Neuronal stem cell (in vitro differentiated cells): Measurements from ENCODE around the gene CDC27. TPM values are rescaled to one million over a fixed set of nuclear protein-coding genes. Genes with fewer than 3 reads are reported as not detected.

Experiments used
- DNase-seq: peaks from one replicate; pipeline ENCODE4 v3.0.0-alpha.2; 2013; ENCODE audit warnings: low spot score
- H2AFZ ChIP-seq: one replicate; pipeline ENCODE4 v1.6.1; 2013; ENCODE audit warnings: mild to moderate bottlenecking, low read length, inconsistent platforms
- H2AK5ac ChIP-seq: 2 replicates; pipeline ENCODE4 v1.6.1; 2013; ENCODE audit warnings: low read depth, mild to moderate bottlenecking, inconsistent platforms, low read length, moderate library complexity, mixed read lengths
- H2BK120ac ChIP-seq: 2 replicates; pipeline ENCODE4 v1.6.1; 2013; ENCODE audit warnings: low read depth, mild to moderate bottlenecking, inconsistent platforms, low read length, moderate library complexity, mixed read lengths
- H2BK12ac ChIP-seq: one replicate; pipeline ENCODE4 v1.6.1; 2013; ENCODE audit warnings: low read length, inconsistent platforms
- H2BK15ac ChIP-seq: 2 replicates; pipeline ENCODE4 v1.6.1; 2013; ENCODE audit warnings: mild to moderate bottlenecking, low read length, inconsistent platforms, mixed read lengths
- H2BK5ac ChIP-seq: one replicate; pipeline ENCODE4 v1.6.1; 2013; ENCODE audit warnings: inconsistent platforms, mild to moderate bottlenecking, low read length, moderate library complexity
- H3K14ac ChIP-seq: one replicate; pipeline ENCODE4 v1.6.1; 2013; ENCODE audit warnings: low read length, inconsistent platforms
- H3K18ac ChIP-seq: 2 replicates; pipeline ENCODE4 v1.6.1; 2013; ENCODE audit warnings: low read length, inconsistent platforms
- H3K23ac ChIP-seq: 2 replicates; pipeline ENCODE4 v1.6.1; 2013; ENCODE audit warnings: low read depth, mild to moderate bottlenecking, mixed read lengths, low read length, inconsistent platforms; ENCODE audit not compliant: poor library complexity
- H3K27ac ChIP-seq: replicated peaks from 3 replicates; pipeline ENCODE4 v1.5.1; 2013; ENCODE audit warnings: low read length, inconsistent platforms
- H3K27me3 ChIP-seq, 3 experiments: 2 replicates each; pipeline ENCODE4 v1.6.1; 2013; ENCODE audit warnings: low read length in 3 of 3, mild to moderate bottlenecking in 2 of 3, inconsistent platforms in 1 of 3, low read depth in 1 of 3, mixed read lengths in 1 of 3, moderate library complexity in 1 of 3; ENCODE audit not compliant: control insufficient read depth in 3 of 3, insufficient read depth in 3 of 3
- H3K36me3 ChIP-seq, 2 donors: replicated peaks in 1 of 2; 2 replicates each; pipeline ENCODE4 v1.6.1; 2013; ENCODE audit warnings: low read length in 2 of 2; ENCODE audit not compliant: control insufficient read depth in 2 of 2, insufficient read depth in 2 of 2
- H3K4ac ChIP-seq: 2 replicates; pipeline ENCODE4 v1.6.1; 2013; ENCODE audit warnings: inconsistent platforms, mild to moderate bottlenecking, low read length, moderate library complexity
- H3K4me1 ChIP-seq, 2 donors: 1 replicate in 1 of 2; 2 replicates in 1 of 2; pipeline ENCODE4 v1.6.1; 2013; ENCODE audit warnings: low read length in 2 of 2, low read depth in 1 of 2; ENCODE audit not compliant: control insufficient read depth in 2 of 2, insufficient read depth in 1 of 2
- H3K4me2 ChIP-seq: one replicate; pipeline ENCODE4 v1.6.1; 2013; ENCODE audit warnings: mild to moderate bottlenecking, low read length, inconsistent platforms; ENCODE audit not compliant: insufficient read depth, poor library complexity, severe bottlenecking
- H3K4me3 ChIP-seq, 2 donors: 2 replicates each; pipeline ENCODE4 v1.5.1; 2013; ENCODE audit warnings: low read length in 2 of 2, mild to moderate bottlenecking in 2 of 2, inconsistent platforms in 1 of 2, moderate library complexity in 1 of 2
- H3K79me1 ChIP-seq: one replicate; pipeline ENCODE4 v1.6.1; 2013; ENCODE audit warnings: low read depth, mild to moderate bottlenecking, inconsistent platforms, low read length, moderate library complexity
- H3K9ac ChIP-seq: one replicate; pipeline ENCODE4 v1.6.1; 2013; ENCODE audit warnings: mild to moderate bottlenecking, low read depth, low read length, inconsistent platforms; ENCODE audit not compliant: poor library complexity
- H3K9me3 ChIP-seq, 2 donors: replicated peaks in 1 of 2; 2 replicates each; pipeline versions ENCODE3 to v1.6.1; 2013; ENCODE audit warnings: low read length in 2 of 2, mild to moderate bottlenecking in 2 of 2, inconsistent platforms in 1 of 2, low read depth in 1 of 2, mixed read lengths in 1 of 2, moderate library complexity in 1 of 2; ENCODE audit not compliant: control insufficient read depth in 2 of 2, insufficient read depth in 1 of 2
- H4K8ac ChIP-seq: one replicate; pipeline ENCODE4 v1.6.1; 2013; ENCODE audit warnings: low read depth, mild to moderate bottlenecking, inconsistent platforms, low read length, moderate library complexity
- H4K91ac ChIP-seq: one replicate; pipeline ENCODE4 v1.6.1; 2013; ENCODE audit warnings: low read length, low read depth, mild to moderate bottlenecking, inconsistent platforms; ENCODE audit not compliant: poor library complexity
- WGBS, 2 donors: extraction: QIAGEN DNeasy Blood & Tissue Kit; methylation state at CpG; one replicate each; pipeline ENCODE4 v1.1.7; 2013; ENCODE audit warnings: missing lambda C conversion rate in 2 of 2, mixed read lengths in 1 of 2; ENCODE audit not compliant: insufficient read length in 2 of 2, insufficient replicate concordance in 1 of 2; ENCODE audit errors: extremely low coverage in 2 of 2; 5-methylcytosine and 5-hydroxymethylcytosine counted together
- polyA plus RNA-seq, 2 experiments: library from polyadenylated mRNA; stranded (reverse); fragments of 200-250 nt; gene quantifications; one replicate each; pipeline ENCODE4 v1.2.3, GENCODE V29; 2013

CDC27 gene, protein sequence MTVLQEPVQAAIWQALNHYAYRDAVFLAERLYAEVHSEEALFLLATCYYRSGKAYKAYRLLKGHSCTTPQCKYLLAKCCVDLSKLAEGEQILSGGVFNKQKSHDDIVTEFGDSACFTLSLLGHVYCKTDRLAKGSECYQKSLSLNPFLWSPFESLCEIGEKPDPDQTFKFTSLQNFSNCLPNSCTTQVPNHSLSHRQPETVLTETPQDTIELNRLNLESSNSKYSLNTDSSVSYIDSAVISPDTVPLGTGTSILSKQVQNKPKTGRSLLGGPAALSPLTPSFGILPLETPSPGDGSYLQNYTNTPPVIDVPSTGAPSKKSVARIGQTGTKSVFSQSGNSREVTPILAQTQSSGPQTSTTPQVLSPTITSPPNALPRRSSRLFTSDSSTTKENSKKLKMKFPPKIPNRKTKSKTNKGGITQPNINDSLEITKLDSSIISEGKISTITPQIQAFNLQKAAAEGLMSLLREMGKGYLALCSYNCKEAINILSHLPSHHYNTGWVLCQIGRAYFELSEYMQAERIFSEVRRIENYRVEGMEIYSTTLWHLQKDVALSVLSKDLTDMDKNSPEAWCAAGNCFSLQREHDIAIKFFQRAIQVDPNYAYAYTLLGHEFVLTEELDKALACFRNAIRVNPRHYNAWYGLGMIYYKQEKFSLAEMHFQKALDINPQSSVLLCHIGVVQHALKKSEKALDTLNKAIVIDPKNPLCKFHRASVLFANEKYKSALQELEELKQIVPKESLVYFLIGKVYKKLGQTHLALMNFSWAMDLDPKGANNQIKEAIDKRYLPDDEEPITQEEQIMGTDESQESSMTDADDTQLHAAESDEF
- 58.9 TPM for polyA plus RNA-seq (2013, experiment 1 of 2)
- polyA plus RNA-seq (2013, experiment 2 of 2): 57.4 TPM

- Histone ChIP-seq H3K27ac (peak within 1 kb of the TSS; percentile 65), H3K4ac (no peak within 1 kb of the TSS), H3K4me1 (peaks cover 0 to 2% of the 10 kb centered on the region in 2 donors), H2BK15ac (no peak within 1 kb of the TSS), H3K18ac (peak within 1 kb of the TSS; percentile 98), H3K14ac (peak within 1 kb of the TSS; percentile 95), H3K9me3 (peaks cover 0 to 3% of the 10 kb centered on the region in 2 donors), H2AFZ (peak within 1 kb of the TSS; percentile 88), H4K91ac (peak within 1 kb of the TSS; percentile 34), H2BK5ac (peak within 1 kb of the TSS; percentile 47), H2AK5ac (peak within 1 kb of the TSS; percentile 77), H3K36me3 (peaks cover 0 to 23% of the 10 kb centered on the region in 2 donors), H3K9ac (peak within 1 kb of the TSS; percentile 90), H3K27me3 (peaks cover 0 to 4% (median 0%) of the 10 kb centered on the region in 3 experiments), H3K23ac (peak within 1 kb of the TSS; percentile 15), H3K4me3 (peak within 1 kb of the TSS; percentile 80 to 88), H2BK120ac (peak within 1 kb of the TSS; percentile 92), H4K8ac (no peak within 1 kb of the TSS), H3K4me2 (peak within 1 kb of the TSS; percentile 73), H3K79me1 (peaks cover 3% of the 10 kb centered on the region), H2BK12ac (no peak within 1 kb of the TSS)
- no CpG with 5 or more reads among the region's 64 CpGs for WGBS, 2 donors
- DNase-seq: peak; percentile 100
These were observed at the start of gene CDC27 for GRCh38 chr17:47188876-47189731. Gene CDC27, minus strand, starts transcription at chr17:47189295. Its CDS starts 123 bp downstream, at chr17:47189172.

DNA sequence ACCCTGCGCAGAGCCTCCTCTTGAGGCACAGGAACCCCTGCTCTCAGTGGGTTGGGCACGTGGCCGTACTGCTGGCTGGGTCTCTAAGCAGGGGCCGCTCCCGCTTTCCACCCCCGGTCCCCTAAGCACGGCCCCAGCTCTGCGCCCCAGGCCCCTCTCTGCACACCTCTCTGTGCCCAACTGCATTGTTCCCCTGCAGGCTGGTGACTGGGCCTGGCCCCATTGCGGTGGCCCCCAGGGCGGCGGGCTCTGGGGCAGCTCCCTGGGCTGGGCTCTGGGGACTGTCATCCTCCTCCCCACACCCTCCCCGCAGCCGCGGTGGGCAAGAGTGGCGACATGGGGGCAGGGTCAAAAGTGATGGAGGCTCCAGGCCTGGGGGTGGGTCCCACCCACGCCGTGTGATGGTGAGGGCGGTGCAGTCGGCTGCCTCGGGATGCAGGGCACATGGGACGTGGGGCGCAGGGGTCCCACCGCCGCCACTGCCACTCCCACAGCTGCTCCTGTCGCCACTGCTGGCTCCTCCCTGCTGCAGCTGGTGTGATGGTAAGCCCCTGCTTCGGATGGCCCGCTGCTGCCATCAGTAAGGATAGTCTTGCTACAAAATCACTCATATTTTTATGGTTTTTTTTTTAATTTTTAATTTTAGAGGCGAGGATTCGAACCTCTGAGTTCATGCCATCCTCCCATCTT, 49.4 kb upstream of the CDC27 start:
- Histone ChIP-seq H3K9me3 (no peaks in the 10 kb centered on the region), H2AK5ac (peak overlapping the region; percentile 14), H2BK120ac (no peak overlapping the region), H3K79me1 (no peaks in the 10 kb centered on the region), H3K27me3 (peaks cover 0 to 5% (median 0%) of the 10 kb centered on the region in 3 experiments), H4K91ac (no peak overlapping the region), H2BK5ac (no peak overlapping the region), H2AFZ (no peak overlapping the region), H3K4me3 (no peak overlapping the region), H2BK12ac (no peak overlapping the region), H3K4me1 (no peaks in the 10 kb centered on the region), H2BK15ac (no peak overlapping the region), H3K27ac (no peak overlapping the region), H3K18ac (peak overlapping the region; percentile 79), H3K23ac (peak overlapping the region; percentile 74), H3K4ac (no peak overlapping the region), H3K9ac (no peak overlapping the region), H3K36me3 (no peaks in the 10 kb centered on the region), H3K4me2 (no peak overlapping the region), H4K8ac (no peak overlapping the region), H3K14ac (no peak overlapping the region)
- DNase-seq: no peak
- no CpG with 5 or more reads among the region's 29 CpGs for WGBS, 2 donors

- H3K14ac ChIP-seq: peak overlapping the region; percentile 47
- no CpG with 5 or more reads among the region's 7 CpGs for WGBS, 2 donors
- H3K27ac ChIP-seq: no peak overlapping the region
- H2AFZ ChIP-seq: no peak overlapping the region
- peak overlapping the region; percentile 13 for H3K9ac ChIP-seq
- H3K4ac ChIP-seq: no peak overlapping the region
- no peaks in the 10 kb centered on the region for H3K4me1 ChIP-seq
- peak overlapping the region; percentile 52 for H2BK15ac ChIP-seq
- no peak overlapping the region for H4K91ac ChIP-seq
- no peaks in the 10 kb centered on the region for H3K9me3 ChIP-seq
- H2BK120ac ChIP-seq: no peak overlapping the region
- no peak for DNase-seq
- H3K18ac ChIP-seq: no peak overlapping the region
- H2BK12ac ChIP-seq: no peak overlapping the region
- peak overlapping the region; percentile 14 for H2AK5ac ChIP-seq
- H3K79me1 ChIP-seq: no peaks in the 10 kb centered on the region
- peaks cover 0 to 5% (median 0%) of the 10 kb centered on the region in 3 experiments for H3K27me3 ChIP-seq
- H3K4me2 ChIP-seq: no peak overlapping the region
- H3K23ac ChIP-seq: peak overlapping the region; percentile 89
- no peaks in the 10 kb centered on the region for H3K36me3 ChIP-seq
- no peak overlapping the region for H2BK5ac ChIP-seq
- H4K8ac ChIP-seq: no peak overlapping the region
- peak overlapping the region in 1 of 2 donors; percentile 29 for H3K4me3 ChIP-seq
These were observed 48.7 kb upstream of the CDC27 start for GRCh38 chr17:47237841-47238240.
